Amniotic epithelial cell (primary cell): ENCODE results near the gene IQSEC3.
"Not testable (repeated sequence)": the region's sequence is repeated elsewhere in the genome, so short reads cannot be mapped to it uniquely, and the experiment has no call there.

ENCODE experiments used
- DNase-seq: peaks from one replicate; pipeline ENCODE4 v3.0.0-alpha.2; 2010; ENCODE audit warnings: low read depth

The IQSEC3 gene

GRCh38 chr12:214003-214741 lies 147.6 kb downstream of the IQSEC3 start, which contains the start of gene SLC6A12:
TSS of gene SLC6A12 (minus strand) at chr12:214157. CDS start at chr12:209986, 4,171 bp downstream.
- peak; percentile 39 for DNase-seq

- no peak for DNase-seq
Measured at GRCh38 chr12:215116-215515, 148.5 kb downstream of the IQSEC3 start.

- DNase-seq = not testable (repeated sequence)
Measured at GRCh38 chr12:217029-217428, 150.5 kb downstream of the IQSEC3 start.

GRCh38 chr12:218221-218620 lies 151.7 kb downstream of the IQSEC3 start:
- DNase-seq = no peak

- DNase-seq = no peak
Measured at GRCh38 chr12:218728-219590, 152.4 kb downstream of the IQSEC3 start.

- peak; percentile 44 for DNase-seq
Measured at GRCh38 chr12:219891-220352, 153.4 kb downstream of the IQSEC3 start.

- DNase-seq = no peak
Measured at GRCh38 chr12:220491-220890, 153.9 kb downstream of the IQSEC3 start.

GRCh38 chr12:220946-221550 lies 154.5 kb downstream of the IQSEC3 start:
- DNase-seq = no peak

- no peak for DNase-seq
Measured at GRCh38 chr12:221736-222135, 155.2 kb downstream of the IQSEC3 start.

GRCh38 chr12:223841-224240 lies 157.3 kb downstream of the IQSEC3 start:
- DNase-seq = no peak

GRCh38 chr12:224330-224729 lies 157.8 kb downstream of the IQSEC3 start:
- DNase-seq = no peak

GRCh38 chr12:225012-225411 lies 158.4 kb downstream of the IQSEC3 start:
- DNase-seq = no peak

- DNase-seq = no peak
Measured at GRCh38 chr12:226401-226800, 159.8 kb downstream of the IQSEC3 start.

GRCh38 chr12:227286-227915 lies 160.8 kb downstream of the IQSEC3 start:
- no peak for DNase-seq
